Cardiac muscle cell (in vitro differentiated cells and primary cell): ENCODE results near the gene SMOC1. TPM values are rescaled to one million over a fixed set of nuclear protein-coding genes. Genes with fewer than 3 reads are reported as not detected.

Experiments used
- DNase-seq, 2 donors: peaks; one replicate each; pipeline versions ENCODE4 v3.0.0 to v3.0.0-alpha.2; 2010 to 2017; ENCODE audit warnings: low read depth in 1 of 2, low spot score in 1 of 2
- H3K27ac ChIP-seq: fragments of 200-600 bp; sonication (generic); 2 replicates; pipeline ENCODE4 v1.5.1; 2016
- H3K27me3 ChIP-seq: fragments of 200-600 bp; sonication (generic); 2 replicates; pipeline ENCODE4 v1.6.0; 2016; ENCODE audit warnings: control low read depth
- H3K36me3 ChIP-seq: fragments of 200-600 bp; sonication (generic); 2 replicates; pipeline ENCODE4 v1.5.1; 2016; ENCODE audit warnings: control low read depth
- H3K4me1 ChIP-seq: fragments of 200-600 bp; sonication (generic); 2 replicates; pipeline ENCODE4 v1.8.1; 2017; ENCODE audit warnings: low read depth, mild to moderate bottlenecking, mixed run types
- H3K4me3 ChIP-seq: fragments of 200-600 bp; sonication (generic); 2 replicates; pipeline ENCODE4 v1.5.1; 2016; ENCODE audit warnings: mild to moderate bottlenecking
- H3K9me3 ChIP-seq: fragments of 200-600 bp; sonication (generic); 2 replicates; pipeline ENCODE4 v1.5.1; 2017; ENCODE audit warnings: low read depth, mild to moderate bottlenecking, control low read depth
- polyA plus RNA-seq: library from polyadenylated mRNA; unstranded; fragments of >200 nt; fragmentation: Nextera tagmentation; extraction: Ambion mirVana; gene quantifications from 2 replicates; pipeline ENCODE4 v1.2.1, GENCODE V29; 2016
- total RNA-seq: library from RNA; depleted of rRNA; stranded (reverse); fragments of >200 nt; gene quantifications from 2 replicates; pipeline ENCODE4 v1.2.3, GENCODE V29; 2016
- TF ChIP-seq, protein P1 (sequence below): IDR thresholded peaks from 2 replicates; pipeline ENCODE4 v1.5.1; 2012; ENCODE audit warnings: low read depth, mild to moderate bottlenecking, low read length

SMOC1 gene
- total and polyA plus RNA-seq, 2 experiments from 2014 or later, result 1.9 to 24.7 TPM

DNA sequence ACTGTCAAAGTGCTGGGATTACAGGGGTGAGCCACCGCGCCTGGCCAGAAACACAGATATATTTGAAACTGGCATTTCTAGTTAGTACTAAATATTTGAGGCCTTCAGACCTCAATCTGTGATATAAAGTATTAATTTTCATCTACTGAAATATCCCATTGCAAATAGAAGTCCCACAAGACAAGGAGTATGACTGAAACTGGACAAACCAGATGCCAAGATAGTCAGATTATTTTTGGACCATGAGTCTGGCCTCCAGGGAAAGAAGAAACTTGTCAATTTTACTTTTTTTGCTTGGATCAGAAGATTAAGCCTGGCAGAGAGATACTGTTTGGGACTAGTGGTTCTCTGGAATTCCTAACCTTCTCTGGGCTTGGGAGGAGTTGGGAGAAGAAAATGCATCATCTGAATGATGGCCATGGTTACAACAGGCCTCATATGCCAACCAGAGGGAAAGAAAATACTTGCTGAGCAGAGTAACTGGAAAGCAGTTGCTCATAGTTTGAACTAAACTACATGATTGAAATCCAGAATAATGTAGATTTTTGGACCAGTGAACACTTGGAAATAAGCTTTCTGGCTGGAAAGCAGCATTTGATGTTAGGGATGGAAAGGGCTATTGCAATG lies 2.9 kb upstream of the SMOC1 start:
- Histone ChIP-seq H3K27me3 (peaks cover 16% of the 10 kb centered on the region), H3K9me3 (no peaks in the 10 kb centered on the region)

DNA sequence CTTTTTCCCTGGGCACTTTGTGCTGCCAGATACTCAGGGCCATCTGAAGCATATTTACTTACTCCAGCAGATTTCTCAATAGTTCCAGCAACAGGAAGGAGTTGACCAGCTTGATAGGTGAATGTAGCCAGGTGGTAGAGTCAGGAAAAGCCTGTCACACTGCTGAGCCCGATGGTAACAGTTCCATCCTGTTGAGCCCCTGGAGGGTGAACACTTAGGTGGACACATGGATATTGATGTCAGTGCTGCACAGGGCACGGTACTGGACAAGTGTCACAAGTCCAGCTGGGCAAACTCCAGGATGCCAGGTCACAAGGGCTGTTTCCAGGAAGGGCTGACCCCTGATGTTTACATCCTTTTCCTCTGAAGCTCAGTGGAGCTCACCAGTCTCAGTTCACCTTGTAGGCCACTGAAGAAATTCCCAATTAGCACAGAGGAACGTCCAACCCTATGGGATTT lies 2.3 kb upstream of the SMOC1 start:
- Histone ChIP-seq H3K4me3 (no peak overlapping the region), H3K4me1 (peaks cover 6% of the 10 kb centered on the region), H3K27ac (no peak overlapping the region), H3K36me3 (no peaks in the 10 kb centered on the region), H3K9me3 (no peaks in the 10 kb centered on the region), H3K27me3 (peaks cover 16% of the 10 kb centered on the region)
- TF ChIP-seq, protein P1, sequence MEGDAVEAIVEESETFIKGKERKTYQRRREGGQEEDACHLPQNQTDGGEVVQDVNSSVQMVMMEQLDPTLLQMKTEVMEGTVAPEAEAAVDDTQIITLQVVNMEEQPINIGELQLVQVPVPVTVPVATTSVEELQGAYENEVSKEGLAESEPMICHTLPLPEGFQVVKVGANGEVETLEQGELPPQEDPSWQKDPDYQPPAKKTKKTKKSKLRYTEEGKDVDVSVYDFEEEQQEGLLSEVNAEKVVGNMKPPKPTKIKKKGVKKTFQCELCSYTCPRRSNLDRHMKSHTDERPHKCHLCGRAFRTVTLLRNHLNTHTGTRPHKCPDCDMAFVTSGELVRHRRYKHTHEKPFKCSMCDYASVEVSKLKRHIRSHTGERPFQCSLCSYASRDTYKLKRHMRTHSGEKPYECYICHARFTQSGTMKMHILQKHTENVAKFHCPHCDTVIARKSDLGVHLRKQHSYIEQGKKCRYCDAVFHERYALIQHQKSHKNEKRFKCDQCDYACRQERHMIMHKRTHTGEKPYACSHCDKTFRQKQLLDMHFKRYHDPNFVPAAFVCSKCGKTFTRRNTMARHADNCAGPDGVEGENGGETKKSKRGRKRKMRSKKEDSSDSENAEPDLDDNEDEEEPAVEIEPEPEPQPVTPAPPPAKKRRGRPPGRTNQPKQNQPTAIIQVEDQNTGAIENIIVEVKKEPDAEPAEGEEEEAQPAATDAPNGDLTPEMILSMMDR, result no peak
- no peak for DNase-seq

More for the DNA sequence above, 2.9 kb upstream of the SMOC1 start:
- Histone ChIP-seq H3K4me3 (no peak overlapping the region), H3K36me3 (no peaks in the 10 kb centered on the region), H3K4me1 (peaks cover 6% of the 10 kb centered on the region), H3K27ac (no peak overlapping the region)
- TF ChIP-seq, protein P1, result no peak
- no peak for DNase-seq

DNA sequence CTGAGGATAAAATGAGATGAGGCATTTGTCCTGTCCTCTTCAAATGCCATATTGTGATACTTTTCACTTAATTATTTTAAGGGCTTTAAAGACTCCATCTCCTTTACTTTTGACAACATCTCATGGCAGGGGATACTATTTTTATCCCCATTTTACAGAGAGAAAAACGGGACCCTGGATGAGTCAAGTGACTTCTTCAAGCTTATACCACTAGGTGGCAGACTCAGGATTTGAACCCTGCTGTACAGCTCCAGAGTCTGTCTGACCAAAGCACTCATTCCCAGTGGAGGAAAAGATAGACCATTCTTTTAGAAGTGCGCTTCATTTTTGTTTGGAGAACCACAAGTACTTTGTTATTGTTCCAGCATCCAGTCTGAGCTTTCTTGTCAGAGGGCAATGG lies 1.7 kb upstream of the SMOC1 start:
- Histone ChIP-seq H3K27me3 (peaks cover 16% of the 10 kb centered on the region), H3K36me3 (no peaks in the 10 kb centered on the region), H3K4me1 (peaks cover 6% of the 10 kb centered on the region), H3K4me3 (no peak overlapping the region), H3K27ac (no peak overlapping the region), H3K9me3 (no peaks in the 10 kb centered on the region)
- peak; percentile 52 to 60 for DNase-seq
- TF ChIP-seq, protein P1, result peak; percentile 53

DNA sequence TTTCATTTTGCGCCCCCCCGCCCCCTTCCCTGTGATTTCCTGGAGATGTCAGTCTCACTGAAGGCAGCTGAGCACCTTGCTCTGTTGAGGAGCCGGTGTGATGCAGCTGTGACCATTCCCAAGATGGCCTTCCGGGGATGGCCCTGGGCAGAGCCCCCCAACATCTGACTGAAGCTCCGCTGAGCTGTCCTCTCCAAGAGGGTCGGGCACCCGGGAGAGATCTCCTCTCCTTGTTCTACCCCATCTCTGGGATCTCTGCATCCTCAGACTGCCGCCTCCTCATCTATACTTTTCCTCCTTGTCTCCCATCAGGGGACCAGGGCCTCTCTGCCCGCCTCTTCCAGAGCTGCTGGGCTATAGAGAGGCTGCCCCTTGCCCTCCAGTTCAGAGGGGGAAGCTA lies 965 bp upstream of the SMOC1 start:
- Histone ChIP-seq H3K4me3 (no peak overlapping the region), H3K36me3 (no peaks in the 10 kb centered on the region), H3K27me3 (peaks cover 12% of the 10 kb centered on the region), H3K9me3 (no peaks in the 10 kb centered on the region), H3K27ac (no peak overlapping the region), H3K4me1 (peaks cover 6% of the 10 kb centered on the region)
- DNase-seq, result no peak
- TF ChIP-seq, protein P1, result no peak

DNA sequence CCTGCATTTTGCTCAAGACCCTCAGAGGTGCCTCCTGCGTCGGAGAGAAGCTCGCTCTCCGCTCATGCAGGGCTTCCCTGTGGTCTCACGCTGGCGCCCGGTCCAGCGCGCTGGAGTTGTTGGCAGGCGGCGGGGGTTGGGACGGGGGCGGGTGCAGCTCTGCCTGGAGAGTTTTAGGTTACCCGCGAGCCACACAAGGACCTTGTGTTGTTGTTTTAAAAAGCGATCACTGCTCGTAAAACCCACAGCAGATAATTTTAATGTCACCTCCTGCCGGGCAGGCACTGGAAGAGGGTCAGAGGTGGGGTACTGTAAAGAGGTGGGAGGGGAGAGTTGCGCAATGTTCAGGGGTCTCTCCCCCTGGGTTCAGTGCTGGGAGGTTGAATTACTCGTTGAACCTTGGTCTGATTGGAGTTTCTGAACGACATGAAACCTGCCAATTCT lies 850 bp downstream of the SMOC1 start:
- DNase-seq, result peak in 1 of 2 donors; percentile 61
- Histone ChIP-seq H3K9me3 (no peaks in the 10 kb centered on the region), H3K36me3 (no peaks in the 10 kb centered on the region), H3K4me3 (peak overlapping the region; percentile 70), H3K4me1 (peaks cover 6% of the 10 kb centered on the region), H3K27me3 (peaks cover 11% of the 10 kb centered on the region), H3K27ac (no peak overlapping the region)
- TF ChIP-seq, protein P1, result no peak
